HG02798 (cell line): ENCODE results near the gene DMBX1.

ENCODE experiments used
- ATAC-seq: cut with Tn5 transposase; IDR thresholded peaks from one replicate; pipeline ENCODE4 v1.9.1; 2021; ENCODE audit warnings: mild to moderate bottlenecking; ENCODE audit not compliant: unreplicated experiment, poor library complexity

DMBX1 gene

GRCh38 chr1:46480959-46481646, 8.5 kb upstream of the DMBX1 start:
- no peak for ATAC-seq

GRCh38 chr1:46481961-46482360, 7.7 kb upstream of the DMBX1 start:
- no peak for ATAC-seq

DNA sequence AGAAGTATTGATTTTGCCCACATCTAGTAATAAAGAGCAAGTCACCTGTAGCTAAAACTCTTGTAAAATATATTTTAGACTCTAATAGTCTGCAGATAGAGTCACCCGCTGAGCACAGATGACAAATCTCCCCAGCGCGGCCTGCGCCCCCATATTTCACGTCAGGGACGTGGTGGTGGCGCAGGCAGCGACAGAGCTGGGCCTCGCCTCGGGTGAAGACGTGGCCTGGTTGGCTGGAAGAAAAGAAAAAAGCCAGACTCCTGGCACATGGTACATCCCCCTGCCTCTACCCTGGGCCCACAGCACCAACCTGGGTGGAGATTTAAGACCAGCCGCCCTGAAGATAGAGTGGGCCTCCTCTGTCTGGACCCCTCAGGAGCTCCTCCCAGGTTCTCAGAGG, 6.0 kb upstream of the DMBX1 start:
- no peak for ATAC-seq

DNA sequence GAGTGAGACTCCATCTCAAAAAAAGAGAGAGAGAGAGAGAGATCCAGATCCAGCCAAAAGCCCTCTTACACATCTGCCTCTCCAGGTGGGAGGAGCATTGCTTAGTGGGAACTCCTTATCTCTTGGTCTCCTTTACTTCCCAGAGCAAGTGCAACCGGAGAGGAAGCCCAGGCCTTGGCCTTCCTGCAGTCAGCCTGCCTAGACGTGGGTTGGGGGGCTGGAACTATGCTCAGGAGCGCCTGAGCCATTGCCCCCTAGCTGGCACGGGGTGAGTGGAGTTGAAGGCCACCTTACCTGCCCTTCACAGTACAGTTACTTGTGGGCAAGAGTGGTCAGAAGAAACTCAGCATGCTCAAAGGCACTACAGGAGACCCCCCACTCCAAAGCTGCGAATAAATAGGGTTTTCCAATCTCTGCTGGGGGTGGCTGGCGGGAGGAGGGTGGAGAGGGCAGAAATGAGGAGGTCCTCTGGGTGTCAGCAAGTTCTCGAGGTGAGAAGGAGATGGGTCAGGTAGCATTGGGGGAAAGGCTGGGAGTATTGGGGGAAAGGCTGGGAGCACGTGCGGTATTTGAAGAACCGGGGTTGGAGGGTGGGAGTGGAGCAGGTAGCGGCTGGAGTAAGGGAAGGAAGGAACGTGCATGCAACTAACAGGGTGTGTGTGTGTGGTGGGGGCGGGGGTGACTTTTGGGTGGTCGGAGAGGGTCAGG, 4.7 kb upstream of the DMBX1 start:
- no peak for ATAC-seq

DNA sequence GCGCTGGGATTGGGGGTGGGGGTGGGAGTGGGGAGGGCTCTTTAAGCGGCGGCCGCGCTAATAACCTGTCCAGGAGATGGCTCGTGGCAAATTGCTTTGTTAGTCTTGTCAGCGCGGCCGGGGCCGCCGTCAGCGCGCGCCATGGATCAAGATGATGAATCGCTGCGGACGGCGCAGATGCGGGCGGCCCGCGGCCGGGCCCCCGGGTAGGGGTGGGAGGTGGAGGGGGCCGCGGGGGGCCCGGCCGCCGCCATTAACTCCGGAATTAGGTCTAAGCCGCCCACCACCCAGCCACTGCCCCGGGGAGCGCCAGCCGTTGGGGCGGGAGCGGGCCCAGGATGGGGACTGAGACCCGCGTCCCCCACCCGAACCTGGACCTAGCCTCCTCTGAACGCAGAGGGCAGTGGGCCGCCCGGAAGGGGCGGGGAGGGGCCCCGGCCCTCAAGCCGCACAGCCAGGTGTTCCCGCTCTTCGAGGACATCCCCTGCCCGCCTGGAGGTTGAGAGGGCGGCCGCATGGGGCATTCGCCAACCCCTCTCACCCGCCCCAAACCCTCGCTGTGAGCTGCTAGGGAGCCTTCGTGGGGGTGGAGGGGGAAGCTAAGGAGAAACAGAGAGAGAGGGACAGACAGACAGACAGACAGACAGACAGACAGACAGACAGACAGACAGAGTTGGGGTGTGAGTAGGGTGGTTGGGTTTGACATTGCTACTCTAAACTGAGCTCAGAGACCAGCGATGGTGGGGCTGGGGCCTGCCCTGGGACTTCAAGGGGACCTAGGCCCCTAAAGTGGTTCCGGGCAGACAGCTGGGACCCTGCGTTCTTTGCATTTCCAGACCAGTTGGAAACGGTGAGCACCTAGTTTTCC, 3.8 kb upstream of the DMBX1 start:
- no peak for ATAC-seq

- no peak for ATAC-seq
Measured at GRCh38 chr1:46486432-46487015, 3.1 kb upstream of the DMBX1 start.

GRCh38 chr1:46487818-46488218, 1.8 kb upstream of the DMBX1 start:
- ATAC-seq, result no peak

DNA sequence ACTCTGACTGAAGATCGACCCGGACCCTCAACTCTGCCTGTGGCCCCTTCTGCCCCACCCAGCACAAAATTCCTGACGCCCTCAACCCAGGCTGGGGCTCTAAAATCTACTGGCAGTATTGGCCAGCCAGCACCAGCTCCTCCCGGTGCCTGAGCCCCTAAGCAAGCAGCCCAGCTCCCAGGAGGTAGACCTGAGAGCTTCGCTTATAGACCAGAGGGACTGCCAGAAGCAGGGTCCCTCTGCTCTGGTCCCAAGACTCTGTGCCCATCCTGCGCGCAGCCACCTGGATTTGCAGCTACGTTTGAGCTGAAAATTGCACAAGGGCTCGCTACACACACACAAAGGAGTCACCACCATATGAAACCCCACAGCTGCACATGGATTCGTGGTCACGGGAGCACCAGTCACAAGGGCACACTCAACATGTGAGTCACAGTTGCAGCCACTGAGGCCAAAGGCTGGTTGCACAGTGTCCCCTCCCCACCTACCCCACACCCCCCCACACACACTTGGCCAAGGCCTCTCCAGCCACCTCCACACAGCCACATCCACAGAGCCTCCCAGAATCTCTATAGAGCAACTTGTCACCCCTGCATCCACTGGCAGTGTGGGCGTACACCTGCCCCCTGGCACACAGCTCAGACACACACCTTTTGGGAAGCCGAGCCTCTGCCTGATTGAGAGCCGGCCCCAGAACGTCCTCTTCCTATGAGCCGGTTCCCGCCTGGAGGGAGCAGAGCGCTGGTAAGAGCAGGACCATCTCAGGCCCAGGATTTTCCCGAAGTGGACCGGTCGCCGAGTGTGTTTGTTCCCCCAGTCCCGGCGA, 1.1 kb upstream of the DMBX1 start:
- no peak for ATAC-seq

GRCh38 chr1:46489169-46489637, 433 bp upstream of the DMBX1 start:
- ATAC-seq, result no peak

- no peak for ATAC-seq
Measured at GRCh38 chr1:46490406-46490655, 695 bp downstream of the DMBX1 start.

DNA sequence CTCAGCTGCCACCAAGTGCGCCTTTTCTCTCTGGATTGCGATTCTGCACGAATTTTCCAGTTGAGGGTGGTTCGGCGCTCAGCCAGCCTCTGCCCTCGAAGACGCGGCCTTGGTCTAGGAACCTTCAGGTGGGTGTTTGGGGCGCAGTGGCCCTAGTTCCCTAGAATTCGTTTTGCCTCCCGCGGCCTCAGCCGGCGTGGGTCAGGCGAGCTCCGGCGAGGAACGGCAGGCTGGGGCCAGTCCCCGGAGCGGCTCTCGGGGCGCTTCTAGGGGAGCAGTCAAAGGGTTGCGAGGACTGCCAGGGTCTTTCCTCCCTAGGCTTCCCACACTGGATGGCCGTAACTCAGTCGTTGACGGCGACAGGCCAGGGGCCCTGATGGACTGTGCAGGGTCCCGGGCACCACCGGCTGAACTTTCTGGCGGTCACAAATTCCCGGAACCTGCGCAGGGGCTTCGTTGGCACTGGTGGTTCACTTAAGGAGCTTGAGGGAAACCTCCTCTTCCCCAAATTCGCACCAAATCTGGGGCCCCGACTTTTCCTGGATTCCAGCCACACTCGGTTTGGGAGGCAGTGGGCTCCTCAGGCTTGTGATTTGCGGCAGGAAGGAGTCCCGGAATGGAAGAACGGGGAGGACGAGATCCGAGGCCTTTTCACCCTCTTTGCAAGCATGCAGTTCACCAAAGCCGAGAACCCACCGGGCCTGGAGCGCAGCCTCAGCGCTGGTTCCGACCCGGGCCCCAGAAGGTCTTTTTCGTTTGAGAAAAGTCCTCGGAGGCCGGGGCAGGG, 1.2 kb downstream of the DMBX1 start:
- ATAC-seq, result no peak

DNA sequence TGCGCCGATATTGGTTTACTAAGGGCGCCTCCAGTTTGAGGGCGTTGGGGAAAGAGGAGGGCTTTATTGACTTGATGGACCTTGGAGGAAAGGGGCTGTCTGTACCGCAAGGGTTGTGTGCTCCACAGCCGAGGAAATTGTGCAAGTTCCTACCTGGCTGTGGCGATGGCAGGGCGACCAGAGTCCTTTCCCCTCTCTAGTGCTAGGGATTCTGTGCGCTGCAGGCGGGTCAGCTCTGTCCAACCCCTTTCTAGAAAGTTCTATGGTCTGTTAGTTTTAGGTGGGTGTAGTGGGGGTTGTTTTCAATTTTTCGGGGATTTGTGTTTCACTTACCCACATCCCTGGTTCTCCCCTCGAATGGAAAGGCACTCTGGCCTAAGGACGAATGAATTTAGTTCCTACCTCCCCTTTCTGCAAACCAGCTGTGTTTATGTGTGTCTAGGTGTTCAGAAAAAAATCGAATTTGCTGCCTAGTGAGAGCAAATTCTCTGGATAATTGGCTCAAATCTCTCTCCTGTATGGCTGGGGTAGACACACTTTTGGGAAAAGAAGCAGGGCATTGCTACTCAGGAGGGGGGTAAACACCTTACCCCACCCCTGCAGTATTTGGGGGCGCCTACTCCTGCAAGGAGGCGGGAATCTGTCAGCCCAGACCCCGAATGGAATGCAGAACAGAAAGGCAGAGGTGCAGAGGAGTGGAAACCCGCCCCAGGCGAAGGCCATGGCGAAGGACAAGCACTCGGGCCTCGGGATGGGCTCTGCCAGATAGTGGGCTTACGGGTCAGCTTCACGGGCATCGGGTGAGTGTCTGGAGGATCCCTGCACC, 2.0 kb downstream of the DMBX1 start:
- ATAC-seq, result no peak

GRCh38 chr1:46492269-46492853, 2.7 kb downstream of the DMBX1 start:
- ATAC-seq, result no peak

- ATAC-seq, result no peak
Measured at GRCh38 chr1:46492871-46493270, 3.2 kb downstream of the DMBX1 start.

DNA sequence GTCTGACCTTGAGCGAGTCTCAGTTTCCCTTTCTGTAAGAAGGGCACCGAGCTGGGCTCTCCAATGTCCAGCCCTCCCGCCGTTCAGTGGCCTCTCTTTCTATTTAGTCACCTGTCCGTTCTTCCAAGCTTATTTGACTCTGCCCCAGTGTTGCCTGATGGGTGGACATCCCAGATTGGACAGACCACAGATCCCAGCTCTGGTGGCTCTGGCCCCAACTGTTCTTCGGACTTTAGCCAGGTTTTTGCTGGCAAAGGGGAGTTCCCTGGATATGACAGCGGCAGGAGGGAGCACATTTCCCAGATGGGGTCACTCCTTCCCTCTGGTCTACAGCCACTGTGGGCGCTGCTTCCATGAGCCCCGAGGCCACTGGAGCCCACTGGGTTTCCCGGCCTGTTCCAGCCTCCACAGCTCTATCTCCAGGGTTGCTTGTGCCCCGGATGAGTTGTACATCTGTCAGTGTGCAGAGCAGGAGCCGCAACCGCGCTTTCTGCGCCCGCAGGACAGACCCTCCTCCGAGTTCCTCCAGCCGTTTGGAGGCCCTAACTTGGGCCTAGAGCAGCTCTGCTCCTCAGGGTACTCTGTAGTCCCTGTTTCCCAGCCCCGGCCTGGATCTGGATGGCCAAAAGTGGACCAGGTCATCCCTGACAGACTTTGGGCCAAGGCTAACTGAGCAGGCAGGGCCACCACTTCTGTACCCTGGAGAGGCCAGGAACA, 3.8 kb downstream of the DMBX1 start:
- no peak for ATAC-seq

- ATAC-seq, result no peak
Measured at GRCh38 chr1:46494910-46495309, 5.3 kb downstream of the DMBX1 start.

DNA sequence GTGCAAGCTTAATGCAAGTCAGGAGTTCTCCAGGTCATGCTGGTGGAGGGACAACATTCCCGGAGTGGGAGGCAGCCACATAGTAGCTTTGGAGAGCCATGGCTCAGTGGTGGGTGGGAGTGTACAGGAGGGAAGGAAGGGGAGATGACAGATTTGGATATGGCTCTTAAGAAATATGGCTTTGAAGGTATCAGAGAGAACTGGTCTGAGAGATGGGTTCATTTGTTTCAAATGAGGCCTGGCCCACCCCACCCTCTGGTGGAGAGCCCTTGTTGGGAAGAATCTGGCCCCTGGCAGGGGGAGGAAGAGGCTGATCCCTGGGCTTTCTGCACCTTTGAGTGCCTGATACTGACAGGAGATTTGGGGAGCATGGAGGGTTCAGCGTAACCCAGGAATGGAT, 6.1 kb downstream of the DMBX1 start:
- ATAC-seq, result no peak

DNA sequence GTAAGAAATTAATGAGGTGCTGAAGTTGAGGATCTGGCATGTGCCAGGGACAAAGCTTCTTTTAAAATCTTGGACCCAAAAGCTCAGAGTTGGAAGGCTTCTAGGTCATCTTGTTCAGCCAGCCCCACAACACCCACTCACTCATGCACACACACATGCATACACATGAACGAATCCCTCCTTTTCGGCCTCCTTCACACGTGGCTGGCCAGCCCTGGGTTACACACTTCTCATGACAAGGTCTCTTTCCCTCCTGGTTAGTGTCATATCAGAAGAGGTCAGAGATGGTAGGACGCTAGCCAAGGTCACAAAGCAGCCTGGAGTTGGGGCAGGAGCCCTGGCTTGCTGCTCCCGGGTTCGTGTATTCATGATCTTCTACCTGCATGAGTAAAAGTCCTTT, 6.9 kb downstream of the DMBX1 start:
- no peak for ATAC-seq
